SIG-M5 treated with dmso at 0.1 percent for 504 hours (cell line): ENCODE measurements around the gene SP4.

Source experiments
- DNase-seq: peaks from one replicate; lab custom pipeline; 2025; ENCODE audit not compliant: unreplicated experiment; lab: John Stamatoyannopoulos, UW

The SP4 gene

DNA sequence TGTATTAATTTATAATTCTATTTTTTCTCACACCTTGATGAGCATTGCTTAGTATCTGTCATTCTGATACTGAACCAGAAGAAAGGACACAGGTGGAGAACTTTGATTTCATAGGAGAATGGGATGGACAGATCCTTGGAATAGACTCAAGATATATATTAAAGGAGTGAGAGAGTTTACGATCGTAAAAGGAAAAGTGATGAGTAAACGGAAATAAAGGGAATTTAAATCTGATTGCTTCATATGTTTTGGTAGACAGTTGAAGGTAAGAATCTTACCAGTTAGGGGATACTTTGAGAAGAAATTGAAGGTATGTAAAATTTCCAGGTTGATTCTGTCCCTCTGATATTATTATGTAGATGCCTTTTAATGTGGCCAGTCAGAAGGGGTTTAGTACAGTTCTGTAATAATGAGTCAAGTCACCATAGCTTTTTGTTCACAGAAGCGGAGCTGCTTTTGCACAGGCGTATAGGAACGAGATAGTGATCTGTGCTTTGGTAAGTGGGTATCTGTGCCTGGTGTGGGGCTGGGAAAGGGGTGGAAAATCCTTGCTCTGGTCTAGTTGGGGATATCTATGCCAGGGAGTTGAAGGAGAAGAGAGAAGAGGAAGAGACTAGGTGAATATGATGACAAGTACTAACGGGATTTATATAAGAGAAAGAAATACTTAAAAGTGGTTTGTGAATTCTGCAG is 15.4 kb downstream of the SP4 start:
- DNase-seq: no peak

DNA sequence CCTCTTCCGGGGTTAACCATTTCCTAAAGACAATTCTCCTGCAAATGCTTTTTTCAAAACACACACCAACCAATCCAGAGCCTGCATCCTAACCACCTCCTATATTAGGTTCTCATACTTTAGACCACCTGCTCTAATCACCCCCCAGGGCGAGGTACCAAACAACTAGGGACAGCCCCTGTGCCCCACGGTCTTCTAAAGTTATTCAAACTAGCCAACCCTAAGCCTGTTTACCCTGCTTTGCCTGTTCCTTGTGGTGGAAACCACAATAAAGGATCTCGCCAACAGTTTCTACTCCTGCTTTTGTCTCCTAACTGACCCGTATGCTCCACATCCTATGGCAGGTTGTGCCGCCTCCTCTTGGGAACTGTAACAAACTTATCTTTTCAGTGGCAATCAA is 21.1 kb downstream of the SP4 start:
- no peak for DNase-seq

DNA sequence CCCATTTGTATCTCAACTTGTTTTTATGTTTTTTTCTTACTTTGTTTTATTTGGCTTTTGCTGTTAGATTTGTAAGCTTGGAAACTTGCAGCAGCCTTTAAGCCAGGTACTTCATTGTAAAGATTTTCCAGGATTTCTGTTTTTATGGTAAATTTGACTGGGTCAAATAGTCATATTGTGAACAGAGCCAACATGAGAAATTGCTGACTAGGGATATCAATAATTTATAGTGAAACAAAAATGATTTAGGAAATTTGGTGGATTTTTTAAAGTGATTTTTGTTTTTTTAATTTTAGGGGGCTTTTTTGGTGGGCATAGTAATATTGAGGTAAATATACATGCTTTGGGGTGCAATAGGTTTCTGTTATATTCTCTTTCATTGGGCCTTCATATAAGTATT is 22.2 kb downstream of the SP4 start:
- no peak for DNase-seq

DNA sequence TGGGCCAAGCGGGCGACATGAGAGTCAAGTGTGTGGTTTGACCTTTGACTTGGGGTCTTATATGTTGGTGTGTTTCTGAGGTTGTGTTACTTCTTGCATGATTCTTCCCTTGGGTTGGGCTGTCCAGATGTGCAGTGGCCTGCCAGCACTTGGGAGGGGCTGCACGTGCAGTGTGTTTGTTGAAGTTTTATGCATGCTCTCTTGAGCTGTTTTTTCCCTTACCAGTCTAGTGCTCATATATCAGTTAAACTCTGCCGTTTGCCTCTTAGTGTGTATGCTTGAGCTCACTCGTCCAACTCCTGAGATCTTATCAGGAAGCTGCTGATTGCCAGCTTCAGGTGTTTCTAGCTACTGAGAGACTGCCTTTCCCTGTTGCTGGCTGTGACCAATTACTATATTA is 23.1 kb downstream of the SP4 start:
- no peak for DNase-seq

DNA sequence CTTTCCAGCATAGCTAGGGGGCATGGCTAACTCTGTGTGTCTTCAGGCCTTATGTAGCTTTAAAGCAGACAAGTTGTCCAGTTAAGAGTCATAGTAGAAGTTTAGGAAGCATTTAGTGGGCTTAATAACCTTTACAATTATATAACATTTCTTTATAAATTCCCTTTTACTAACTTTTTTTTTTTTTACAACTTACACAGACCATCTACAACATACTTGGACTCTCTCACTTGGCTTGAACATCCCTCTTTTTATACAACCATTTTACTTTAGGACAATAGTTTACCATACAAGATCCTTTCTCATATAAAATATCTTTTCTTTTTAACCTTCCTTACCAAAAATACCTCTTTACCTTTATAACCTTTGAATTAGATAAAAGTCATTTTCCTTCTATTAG is 26.3 kb downstream of the SP4 start:
- no peak for DNase-seq

DNA sequence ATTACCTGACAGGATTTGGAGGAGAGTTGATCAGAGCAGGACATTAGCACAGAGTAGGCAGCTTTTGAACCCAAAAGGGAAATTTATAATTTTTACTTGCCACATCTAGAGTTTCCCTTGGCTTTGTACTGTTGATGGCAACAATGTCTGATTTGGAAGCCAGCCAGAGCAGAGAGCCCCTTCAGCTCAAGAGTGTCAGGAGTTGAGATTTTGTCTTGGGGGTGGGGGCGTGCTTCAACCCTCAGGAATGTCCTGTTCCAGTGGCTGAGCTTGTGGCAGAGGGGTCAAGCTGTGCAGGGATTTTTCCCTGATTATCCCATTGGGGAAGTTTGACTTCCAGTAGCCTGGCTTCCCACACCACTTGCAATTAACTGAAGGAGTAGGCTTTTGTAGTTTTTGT is 27.0 kb downstream of the SP4 start:
- DNase-seq: no peak

DNA sequence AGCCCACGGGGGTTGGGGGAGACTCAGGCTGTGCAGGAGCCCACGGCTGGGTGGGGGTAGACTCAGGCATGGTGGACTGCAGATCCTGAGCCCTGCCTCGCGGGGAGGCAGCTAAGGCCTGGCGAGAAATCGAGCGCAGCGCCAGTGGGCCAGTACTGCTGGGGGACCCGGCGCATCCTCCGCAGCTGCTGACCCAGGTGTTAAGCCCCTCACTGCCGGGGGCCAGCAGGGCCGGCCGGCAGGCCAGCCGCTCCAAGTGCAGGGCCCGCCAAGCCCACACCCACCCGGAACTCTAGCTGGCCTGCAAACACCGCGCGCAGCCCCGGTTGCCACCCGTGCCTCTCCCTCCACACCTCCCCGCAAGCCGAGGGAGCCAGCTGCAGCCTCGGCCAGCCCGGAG is 33.4 kb downstream of the SP4 start:
- no peak for DNase-seq

DNA sequence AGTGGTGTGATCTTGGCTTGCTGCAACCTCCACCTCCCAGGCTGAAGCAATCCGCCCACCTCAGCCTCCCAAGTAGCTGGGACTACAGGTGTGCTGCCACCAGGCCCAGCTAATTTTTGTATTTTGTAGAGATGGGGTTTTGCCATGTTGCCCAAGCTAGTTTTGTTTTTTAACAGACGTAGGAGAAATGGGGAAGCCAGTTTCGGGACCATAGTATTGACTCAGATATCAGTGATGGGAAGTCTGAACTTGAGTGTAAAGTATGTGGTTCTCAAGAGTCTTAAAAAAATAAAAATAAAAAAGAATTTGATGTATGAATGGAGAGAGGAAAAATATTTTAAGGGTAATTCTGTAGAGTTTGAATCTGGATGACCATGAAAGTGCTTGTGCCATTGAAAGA is 34.2 kb downstream of the SP4 start:
- DNase-seq: no peak

DNA sequence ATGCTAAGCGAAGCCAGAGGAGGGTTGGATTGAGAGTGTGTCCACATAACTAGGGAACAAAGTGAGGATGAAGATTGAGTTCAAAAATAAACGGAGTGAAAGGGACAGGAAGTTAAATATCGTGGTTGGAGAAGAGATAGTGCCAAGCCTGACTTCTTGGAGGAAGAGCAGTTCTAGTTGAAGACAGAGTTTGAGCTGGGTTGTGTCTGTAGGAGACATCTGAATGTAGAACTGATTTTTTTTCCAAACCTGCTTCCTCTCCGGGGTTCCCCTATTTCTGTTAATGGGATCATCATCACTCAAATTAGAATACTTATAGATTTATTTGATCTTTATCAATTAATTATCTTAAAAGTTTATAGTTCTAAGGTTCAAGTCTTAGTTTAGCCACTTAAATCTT is 35.6 kb downstream of the SP4 start:
- DNase-seq: no peak

DNA sequence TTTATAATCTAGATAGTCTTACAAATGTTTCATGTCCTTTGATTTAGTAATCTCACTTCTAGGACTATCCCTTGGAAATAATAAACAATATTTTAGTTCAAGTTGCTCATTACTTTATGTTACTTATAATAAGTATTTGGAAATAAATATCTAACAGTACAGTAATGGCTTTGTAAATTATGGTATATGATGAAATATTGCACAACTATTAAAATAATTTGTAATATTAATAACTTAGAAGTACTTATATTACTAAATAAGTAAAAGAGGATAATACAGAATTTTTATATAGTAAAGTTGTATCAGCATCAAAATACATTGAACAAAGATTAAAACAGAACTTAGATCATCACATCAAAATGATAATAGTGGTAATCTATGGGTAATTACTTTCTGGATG is 41.1 kb downstream of the SP4 start:
- DNase-seq: no peak

DNA sequence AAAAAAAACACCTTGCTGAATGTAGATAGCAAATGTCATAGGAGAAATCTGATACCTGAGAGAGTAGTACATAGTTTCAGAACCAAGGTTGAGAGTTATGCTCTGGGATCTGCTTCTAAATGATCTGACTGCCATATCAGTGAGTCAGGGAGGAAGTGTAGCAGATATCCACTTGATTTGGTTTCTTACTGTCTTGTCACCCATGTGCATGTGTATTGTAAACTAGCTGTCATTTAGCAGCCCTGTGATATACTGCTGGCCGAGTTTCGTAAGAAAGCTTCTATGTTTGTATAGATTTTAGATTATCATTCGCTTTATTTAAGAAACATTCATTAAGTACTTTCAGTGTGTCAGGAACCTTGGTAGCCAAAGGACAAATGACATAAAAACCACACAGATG is 42.0 kb downstream of the SP4 start:
- no peak for DNase-seq

DNA sequence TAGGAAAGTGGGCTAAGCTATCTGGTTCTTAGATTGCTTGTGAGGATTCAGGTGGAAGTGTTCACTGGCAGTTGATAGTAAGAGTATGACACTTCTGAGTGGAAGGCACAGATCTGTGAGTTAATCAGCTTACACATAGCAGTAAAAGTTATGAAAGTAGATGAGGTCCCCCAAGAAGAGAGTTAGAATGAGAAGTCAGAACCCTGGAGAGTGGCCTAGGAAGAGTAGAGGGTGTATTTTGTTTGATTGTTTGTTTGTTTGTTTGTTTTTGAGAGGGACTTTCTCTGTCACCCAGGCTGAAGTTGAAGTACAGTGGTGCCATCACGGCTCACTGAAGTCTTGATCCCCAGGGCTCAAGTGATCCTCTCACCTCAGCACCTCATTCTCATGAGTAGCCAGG is 44.1 kb downstream of the SP4 start:
- DNase-seq: no peak

DNA sequence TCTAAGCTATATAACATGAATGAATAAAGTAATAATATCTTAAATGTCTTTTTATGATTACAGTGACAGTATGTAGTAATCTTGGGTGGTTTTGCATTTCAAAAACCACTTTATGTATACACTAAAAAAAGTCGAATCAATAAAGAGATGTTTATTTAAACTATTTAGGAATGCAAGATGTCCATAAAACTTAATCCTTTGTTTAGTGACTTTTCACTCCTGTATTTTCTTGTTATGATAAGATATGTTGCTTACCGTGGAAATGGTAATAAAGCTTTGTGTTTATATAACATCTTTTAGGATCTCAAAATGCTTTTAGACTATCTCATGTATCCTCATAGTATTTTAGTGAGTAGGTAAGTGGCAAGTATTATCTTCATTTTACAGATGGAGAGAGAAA is 48.5 kb downstream of the SP4 start:
- DNase-seq: no peak

DNA sequence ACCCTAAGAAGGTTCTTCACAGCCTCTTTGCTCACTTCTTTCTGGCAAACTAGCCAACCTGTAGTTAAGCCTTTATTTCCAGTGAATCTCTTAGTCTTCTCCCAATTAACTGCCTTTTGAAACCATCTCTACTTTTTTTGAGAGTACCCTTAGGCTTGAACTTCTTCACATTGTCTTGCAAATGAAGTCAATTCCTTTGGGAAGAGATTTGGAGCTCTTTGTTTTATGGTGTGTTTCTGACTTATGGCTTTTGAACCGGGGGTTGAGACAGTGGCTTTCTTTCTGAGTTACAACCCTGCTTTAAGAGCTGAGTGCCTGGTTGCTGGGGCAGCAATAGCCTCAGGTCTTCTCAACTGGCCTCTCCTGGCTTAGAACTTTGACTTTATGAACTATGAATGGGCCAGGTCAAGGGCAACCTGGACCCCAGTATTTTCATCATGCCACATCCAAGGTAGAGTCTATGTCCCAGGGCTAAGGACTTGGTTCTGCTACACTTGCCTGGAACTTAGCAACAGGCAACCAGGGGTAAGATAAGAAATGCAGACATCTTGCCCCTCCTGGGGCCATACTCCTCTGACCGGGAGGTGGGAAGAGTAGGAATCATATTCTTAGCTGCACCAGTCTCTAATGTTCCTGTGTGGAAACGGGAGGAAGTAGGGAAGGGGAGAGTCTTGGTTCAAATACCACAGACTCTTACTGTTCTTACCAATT is 53.0 kb downstream of the SP4 start:
- DNase-seq: no peak

DNA sequence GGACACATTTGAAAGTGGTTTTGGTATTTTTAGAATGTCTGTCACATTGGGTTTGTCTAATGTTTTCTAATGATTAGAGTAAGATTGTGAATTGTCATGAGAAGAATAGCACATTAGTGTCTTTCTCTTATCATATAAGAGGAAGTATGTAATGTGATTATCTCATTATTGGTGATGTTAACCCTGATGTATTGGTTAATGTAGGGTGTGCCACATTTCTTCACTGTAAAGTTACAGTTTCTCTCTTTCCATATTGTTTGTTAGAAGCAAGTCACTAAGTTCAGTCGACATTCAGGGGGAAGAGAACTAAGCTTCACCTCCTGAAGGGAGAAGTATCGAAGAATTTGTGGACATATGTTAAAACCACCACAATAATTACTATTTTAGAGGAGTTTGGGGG is 58.6 kb downstream of the SP4 start:
- no peak for DNase-seq

DNA sequence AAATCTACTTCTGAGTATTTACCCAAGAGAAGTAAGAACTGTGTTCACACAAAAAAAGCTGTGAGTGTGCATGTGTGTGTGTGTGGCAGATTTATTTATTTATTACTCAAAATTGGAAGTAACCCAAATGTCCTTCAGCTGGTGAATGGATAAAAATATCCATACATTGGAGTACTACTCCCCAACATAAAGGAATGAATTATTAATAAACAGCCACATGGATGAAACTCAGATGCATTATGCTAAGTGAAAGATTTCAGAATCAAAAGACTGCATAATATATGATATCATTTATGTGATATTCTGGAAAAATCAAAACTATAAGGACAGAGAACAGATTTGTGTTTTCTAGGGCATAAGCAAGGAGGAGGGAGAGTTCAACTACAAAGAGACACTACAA is 67.8 kb downstream of the SP4 start:
- DNase-seq: no peak

DNA sequence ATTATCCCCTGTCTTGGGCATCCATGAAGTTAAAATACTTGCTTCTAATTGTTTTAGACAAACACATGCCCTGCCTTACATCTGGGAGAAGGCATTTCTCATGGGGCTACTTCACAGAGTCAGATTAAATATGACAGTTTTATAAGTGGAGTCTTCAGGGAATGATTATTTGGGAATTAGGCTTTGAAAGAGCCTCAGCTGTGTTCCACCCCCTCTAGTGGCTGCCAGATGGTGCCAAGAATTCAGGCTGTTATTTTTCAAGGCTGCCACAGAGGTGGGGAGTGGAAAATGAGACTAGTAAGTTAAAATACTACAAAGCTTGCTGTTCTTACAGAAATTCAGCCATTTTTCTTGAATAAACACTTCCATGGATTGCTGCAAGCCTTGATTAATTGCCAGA is 69.2 kb downstream of the SP4 start:
- no peak for DNase-seq

DNA sequence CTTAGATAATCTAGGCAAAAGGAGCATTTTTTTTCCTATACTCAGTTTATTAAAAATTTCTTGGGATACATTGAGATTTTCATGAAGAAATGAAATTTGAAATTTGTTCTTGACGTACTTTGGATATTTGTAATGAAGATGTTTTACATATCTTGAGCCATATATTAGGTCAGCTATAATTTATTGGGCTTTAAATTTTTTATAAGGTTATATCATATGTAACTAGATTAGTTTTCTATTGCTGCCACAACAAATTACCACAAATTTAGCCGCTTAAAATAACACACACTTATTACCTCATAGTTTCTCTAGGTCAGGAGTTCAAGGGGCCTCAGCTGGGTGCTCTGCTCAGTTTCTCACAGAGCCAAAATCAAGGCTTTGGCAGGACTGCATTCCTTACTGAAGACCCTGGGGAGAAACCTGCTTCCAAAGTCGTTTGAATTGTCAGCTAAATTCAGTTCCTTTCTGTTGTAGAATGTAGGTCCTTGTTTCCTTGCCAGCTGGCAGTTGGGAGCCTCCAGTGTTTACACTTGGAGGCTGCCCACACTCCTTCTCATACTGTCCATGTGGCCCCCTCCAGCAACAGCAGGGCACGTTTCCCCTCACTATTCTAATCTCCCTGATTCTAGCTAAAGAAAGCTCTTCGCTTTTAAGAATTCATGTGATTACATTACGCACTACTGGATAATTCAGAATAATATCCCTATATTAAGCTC is 72.4 kb downstream of the SP4 start:
- DNase-seq: no peak

DNA sequence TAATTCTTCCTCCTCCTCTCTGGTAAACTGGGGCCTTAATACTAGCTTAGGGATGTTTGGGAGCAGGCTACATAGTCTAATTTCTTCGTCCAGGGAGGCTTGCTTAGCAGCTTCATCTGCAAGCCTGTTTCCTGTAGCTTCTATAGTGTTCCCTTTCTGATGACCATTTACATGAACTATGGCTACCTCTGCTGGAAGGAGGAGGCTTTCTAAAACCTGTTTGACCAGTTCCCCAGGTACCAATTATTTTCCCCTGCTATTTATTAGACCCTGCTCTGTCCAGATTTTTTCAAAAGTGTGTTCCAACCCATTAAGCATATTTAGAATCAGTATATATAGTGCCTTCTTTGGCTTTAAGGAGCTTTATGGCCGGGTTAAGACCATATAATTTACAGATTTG is 76.1 kb downstream of the SP4 start:
- DNase-seq: peak; percentile 28

DNA sequence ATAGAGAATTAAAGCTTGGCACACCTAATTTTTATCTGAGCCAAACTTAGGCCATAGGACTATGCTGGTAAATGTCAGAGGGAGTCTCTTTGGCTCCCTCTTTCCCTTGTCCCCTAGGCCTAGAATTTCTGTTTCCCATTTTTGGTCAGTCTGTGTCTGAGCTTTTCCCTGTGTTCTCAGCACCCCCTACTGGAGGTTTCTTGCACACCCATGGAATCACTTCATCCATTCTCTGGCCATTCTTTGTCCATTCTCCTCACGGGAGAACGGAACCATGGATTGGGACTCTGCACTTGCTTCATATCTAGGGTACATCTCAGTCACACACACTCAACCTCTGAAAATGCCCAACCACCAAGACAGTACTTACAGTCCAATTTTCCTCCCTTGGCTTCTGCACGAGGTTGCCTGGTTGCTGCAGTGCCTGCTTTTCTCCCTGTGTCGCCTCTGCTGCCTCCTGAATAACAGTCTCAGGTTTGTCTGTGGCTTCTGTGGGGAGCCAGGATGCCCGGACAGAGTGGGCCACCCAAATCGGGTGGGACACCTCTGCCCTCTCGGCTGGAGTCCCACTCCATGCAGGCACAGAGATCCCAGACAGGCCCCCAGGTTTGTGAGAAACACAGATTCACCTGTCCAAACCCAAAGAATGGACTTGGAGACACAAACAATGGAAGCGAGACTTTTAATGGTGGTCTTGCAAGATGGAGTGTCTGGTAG is 79.9 kb downstream of the SP4 start:
- peak; percentile 20 for DNase-seq

DNA sequence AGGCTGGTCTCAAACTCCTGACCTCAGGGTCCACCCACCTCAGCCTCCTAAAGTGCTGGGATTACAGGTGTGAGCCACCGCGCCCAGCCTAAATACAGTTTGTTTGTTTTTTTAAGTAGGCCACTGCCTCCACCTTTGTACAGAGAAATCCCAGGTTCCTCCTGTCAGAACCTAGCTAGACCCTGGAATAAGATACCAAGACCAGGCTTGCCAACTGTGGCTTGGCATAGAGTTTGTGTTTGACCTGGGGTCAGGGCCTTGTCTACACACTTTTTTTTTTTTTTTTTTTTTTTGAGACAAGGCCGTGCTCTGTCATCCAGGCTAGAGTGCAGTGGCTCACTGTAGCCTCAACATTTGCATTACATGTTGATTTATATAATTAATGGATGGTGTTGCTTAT is 80.7 kb downstream of the SP4 start:
- DNase-seq: no peak

DNA sequence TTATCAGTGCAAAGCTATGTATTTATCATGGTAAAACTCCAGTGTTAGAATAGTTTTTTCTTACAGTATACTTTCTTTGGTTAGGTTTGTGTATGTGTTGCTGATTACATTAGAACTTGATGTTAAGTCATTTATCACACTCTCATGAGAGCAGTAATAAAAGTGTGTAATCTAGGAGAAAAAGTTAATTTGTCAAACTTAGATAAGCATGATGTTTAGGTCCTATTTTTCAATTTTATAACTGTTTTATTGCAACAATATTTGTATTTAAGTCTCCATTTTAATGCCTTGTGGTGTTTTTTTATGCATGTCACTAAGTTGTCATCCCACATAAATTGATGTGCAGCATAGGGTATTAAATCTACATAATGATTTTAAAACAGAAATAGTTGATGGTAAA is 86.2 kb downstream of the SP4 start:
- no peak for DNase-seq
